ENCODE data around the gene VWA8. TPM values are rescaled to one million over a fixed set of nuclear protein-coding genes. Genes with fewer than 3 reads are reported as not detected.
A peak's percentile ranks its signal among the peaks of the same experiment; 100 is the strongest.

The VWA8 gene
- total RNA-seq, 4 donors from 2014 or later: 19.5 to 26.2 (median 21.6) TPM

DNA sequence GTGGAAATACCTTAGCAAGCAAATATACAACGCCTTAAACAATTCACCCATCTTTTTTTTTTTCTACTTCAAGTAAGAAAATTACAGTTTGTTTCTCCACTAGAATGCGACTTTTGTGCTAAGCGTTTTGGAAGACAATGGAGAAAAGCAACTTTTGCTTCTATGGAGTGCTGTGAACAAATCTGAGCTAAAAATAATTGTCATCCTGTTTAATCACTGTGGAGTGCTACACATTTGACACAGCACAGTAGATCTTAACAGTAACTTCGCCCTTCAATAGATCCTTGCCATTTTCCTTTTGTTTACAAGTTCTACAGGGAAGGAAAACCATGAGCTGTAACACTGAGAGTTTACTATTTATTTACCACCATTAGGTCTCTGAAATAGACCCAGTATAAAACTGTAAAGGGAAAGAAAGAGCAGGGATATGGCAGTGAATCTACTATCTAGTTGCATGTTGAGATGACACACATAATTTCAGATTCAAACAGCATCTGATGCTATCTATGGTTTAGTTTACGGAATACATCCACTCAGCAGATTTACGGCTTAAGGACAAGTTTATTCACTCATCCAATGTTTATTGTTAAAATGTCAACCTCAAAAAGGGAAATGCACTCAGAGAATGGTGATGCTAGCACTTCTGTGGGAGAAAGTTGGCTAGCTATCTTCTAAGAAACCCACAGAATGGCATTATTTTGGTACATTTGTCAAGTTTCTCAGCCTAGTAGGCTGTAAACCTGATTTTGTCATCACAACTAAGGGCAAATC is 175.3 kb downstream of the VWA8 start:
- Histone ChIP-seq H3K36me3 (no peaks in the 10 kb centered on the region), H3K4me1 (peaks cover 7 to 26% (median 11%) of the 10 kb centered on the region in 4 donors), H3K9me3 (no peaks in the 10 kb centered on the region), H3K27ac (replicated peaks in 1 of 4) (no peak overlapping the region), H3K27me3 (no peaks in the 10 kb centered on the region), H3K4me3 (no peak overlapping the region)
- intact Hi-C loops (cut with DNase I): no loop called here
- TF ChIP-seq POLR2AphosphoS5 (IDR thresholded peaks at IDR 0.05) (no peak), POLR2A (IDR thresholded peaks at IDR 0.05; ENCODE audit: low read depth) (no peak), EP300 (IDR thresholded peaks at IDR 0.05) (no peak)
- TF ChIP-seq, protein P1, sequence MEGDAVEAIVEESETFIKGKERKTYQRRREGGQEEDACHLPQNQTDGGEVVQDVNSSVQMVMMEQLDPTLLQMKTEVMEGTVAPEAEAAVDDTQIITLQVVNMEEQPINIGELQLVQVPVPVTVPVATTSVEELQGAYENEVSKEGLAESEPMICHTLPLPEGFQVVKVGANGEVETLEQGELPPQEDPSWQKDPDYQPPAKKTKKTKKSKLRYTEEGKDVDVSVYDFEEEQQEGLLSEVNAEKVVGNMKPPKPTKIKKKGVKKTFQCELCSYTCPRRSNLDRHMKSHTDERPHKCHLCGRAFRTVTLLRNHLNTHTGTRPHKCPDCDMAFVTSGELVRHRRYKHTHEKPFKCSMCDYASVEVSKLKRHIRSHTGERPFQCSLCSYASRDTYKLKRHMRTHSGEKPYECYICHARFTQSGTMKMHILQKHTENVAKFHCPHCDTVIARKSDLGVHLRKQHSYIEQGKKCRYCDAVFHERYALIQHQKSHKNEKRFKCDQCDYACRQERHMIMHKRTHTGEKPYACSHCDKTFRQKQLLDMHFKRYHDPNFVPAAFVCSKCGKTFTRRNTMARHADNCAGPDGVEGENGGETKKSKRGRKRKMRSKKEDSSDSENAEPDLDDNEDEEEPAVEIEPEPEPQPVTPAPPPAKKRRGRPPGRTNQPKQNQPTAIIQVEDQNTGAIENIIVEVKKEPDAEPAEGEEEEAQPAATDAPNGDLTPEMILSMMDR (IDR thresholded peaks at IDR 0.05): no peak
- WGBS: 86% methylated on average over 6 of the region's 6 CpGs
- no peak for DNase-seq (ENCODE audit: extremely low spot score)

- H3K4me1 ChIP-seq: peaks cover 11 to 27% (median 19%) of the 10 kb centered on the region in 4 donors
- no peak for DNase-seq (ENCODE audit: extremely low spot score)
- TF ChIP-seq, protein P1 (IDR thresholded peaks at IDR 0.05): no peak
- TF ChIP-seq POLR2A (IDR thresholded peaks at IDR 0.05; ENCODE audit: low read depth): no peak
- TF ChIP-seq POLR2AphosphoS5 (IDR thresholded peaks at IDR 0.05): no peak
- TF ChIP-seq EP300 (IDR thresholded peaks at IDR 0.05): no peak
- H3K27me3 ChIP-seq: no peaks in the 10 kb centered on the region
- H3K36me3 ChIP-seq: no peaks in the 10 kb centered on the region
- intact Hi-C loops (cut with DNase I): no loop called here
- no peak overlapping the region for H3K27ac ChIP-seq (replicated peaks in 1 of 4)
- no peak overlapping the region for H3K4me3 ChIP-seq
- no peaks in the 10 kb centered on the region for H3K9me3 ChIP-seq
- WGBS: 85% methylated on average over 1 of the region's 1 CpG
Measured at GRCh38 chr13:41782086-41782485, 178.8 kb downstream of the VWA8 start.

- peaks cover 11 to 26% (median 19%) of the 10 kb centered on the region in 4 donors for H3K4me1 ChIP-seq
- TF ChIP-seq POLR2AphosphoS5 (IDR thresholded peaks at IDR 0.05) (peak in 1 of 2 donors; percentile 32), EP300 (IDR thresholded peaks at IDR 0.05) (no peak)
- TF ChIP-seq, protein P1 (IDR thresholded peaks at IDR 0.05): no peak
- H3K4me3 ChIP-seq: peak overlapping the region in 2 of 4 donors; percentile 6 to 13
- H3K27ac ChIP-seq (replicated peaks in 1 of 4): peak overlapping the region in 3 of 4 donors; percentile 42 to 47 (median 47)
- no peaks in the 10 kb centered on the region for H3K9me3 ChIP-seq
- 58% methylated on average over 5 of the region's 5 CpGs for WGBS
- no peak for DNase-seq (ENCODE audit: extremely low spot score)
- H3K36me3 ChIP-seq: peaks cover 0 to 3% (median 0%) of the 10 kb centered on the region in 4 donors
- intact Hi-C loops (cut with DNase I): no loop called here
- H3K27me3 ChIP-seq: no peaks in the 10 kb centered on the region
Measured at GRCh38 chr13:41780715-41781706, 179.9 kb downstream of the VWA8 start.

DNA sequence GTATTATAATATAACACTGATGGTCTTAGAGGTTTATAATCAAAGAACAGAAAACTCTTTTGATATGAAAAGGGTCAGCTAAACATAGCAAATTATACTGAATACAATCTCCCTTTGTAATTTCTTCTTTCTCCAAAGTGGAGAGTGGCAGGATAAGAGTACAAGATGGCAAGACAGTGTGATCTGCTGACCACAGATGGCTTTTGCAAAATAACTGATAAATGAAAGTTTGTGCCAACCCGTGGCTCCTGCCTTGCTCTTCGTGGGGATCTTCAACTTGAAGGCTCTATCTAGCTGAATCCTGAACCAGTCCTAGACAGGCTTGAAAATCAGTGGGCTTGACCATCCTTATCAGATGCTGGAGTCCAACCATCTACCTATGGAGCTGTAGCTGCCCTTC is 185.7 kb downstream of the VWA8 start:
- Histone ChIP-seq H3K36me3 (peaks cover 0 to 19% (median 2%) of the 10 kb centered on the region in 4 donors), H3K4me1 (peaks cover 0 to 5% (median 3%) of the 10 kb centered on the region in 4 donors), H3K27ac (replicated peaks in 1 of 4) (no peak overlapping the region), H3K4me3 (no peak overlapping the region), H3K27me3 (no peaks in the 10 kb centered on the region), H3K9me3 (no peaks in the 10 kb centered on the region)
- TF ChIP-seq POLR2A (IDR thresholded peaks at IDR 0.05; ENCODE audit: low read depth) (no peak), POLR2AphosphoS5 (IDR thresholded peaks at IDR 0.05) (no peak)
- TF ChIP-seq, protein P1 (IDR thresholded peaks at IDR 0.05): no peak
- intact Hi-C loops (cut with DNase I): loop anchor here (10.0 kb wide), 1 partner anchor 90 kb away; no protein-coding TSS in a partner anchor
- 95% methylated on average over 2 of the region's 2 CpGs for WGBS
- DNase-seq (ENCODE audit: extremely low spot score): no peak
